Fibroblast of villous mesenchyme (primary cell): Measurements from ENCODE around the gene GATC. TPM values are rescaled to one million over a fixed set of nuclear protein-coding genes. Genes with fewer than 3 reads are reported as not detected.

Source experiments
- DNase-seq: peaks from one replicate; pipeline ENCODE4 v3.0.0-alpha.2; 2010; ENCODE audit warnings: low read depth
- H3K4me3 ChIP-seq: 2 replicates; pipeline ENCODE4 v1.5.1; 2011; ENCODE audit warnings: low read depth, mild to moderate bottlenecking, low read length
- CTCF ChIP-seq: IDR thresholded peaks from 2 replicates; pipeline ENCODE4 v1.5.1; 2012; ENCODE audit warnings: low read depth, mild to moderate bottlenecking, low read length; ENCODE audit not compliant: insufficient read depth
- total RNA-seq: library from RNA; depleted of rRNA; stranded (reverse); fragments of >200 nt; gene quantifications from 2 replicates; pipeline ENCODE4 v1.2.3, GENCODE V29; 2012

GATC gene
- total RNA-seq, 1 donor: 20.7 TPM

- H3K4me3 ChIP-seq: no peak overlapping the region
- no peak for TF ChIP-seq CTCF
- DNase-seq: peak; percentile 14
Measured at GRCh38 chr12:120488057-120488640, 41.9 kb downstream of the GATC start.

- no peak overlapping the region for H3K4me3 ChIP-seq
- no peak for TF ChIP-seq CTCF
- peak; percentile 15 for DNase-seq
Measured at GRCh38 chr12:120489018-120489417, 42.8 kb downstream of the GATC start.

GRCh38 chr12:120490325-120490724, 44.1 kb downstream of the GATC start:
- no peak for DNase-seq
- H3K4me3 ChIP-seq: no peak overlapping the region
- TF ChIP-seq CTCF: no peak

GRCh38 chr12:120490833-120491512, 44.7 kb downstream of the GATC start:
- H3K4me3 ChIP-seq: no peak overlapping the region
- DNase-seq: no peak
- no peak for TF ChIP-seq CTCF

- DNase-seq: peak; percentile 8
- H3K4me3 ChIP-seq: peak overlapping the region; percentile 99
- TF ChIP-seq CTCF: no peak
Measured at GRCh38 chr12:120495186-120495730, 49.0 kb downstream of the GATC start.

- TF ChIP-seq CTCF: no peak
- peak within 1 kb of the TSS; percentile 99 for H3K4me3 ChIP-seq
- peak; percentile 96 for DNase-seq
Measured at GRCh38 chr12:120495731-120496412, 49.6 kb downstream of the GATC start, which contains the start of gene DYNLL1. TSS of gene DYNLL1 (plus strand) at chr12:120496113. CDS start at chr12:120496422, 309 bp downstream.
